K562 (cell line): ENCODE data around the gene ORM1. TPM values are rescaled to one million over a fixed set of nuclear protein-coding genes. Genes with fewer than 3 reads are reported as not detected.

Source experiments
- CC2D1A ChIP-seq: fragments of 450-650 bp; IDR thresholded peaks from 2 replicates; pipeline ENCODE4 v1.6.1; 2017; ENCODE audit warnings: mild to moderate bottlenecking
- IFI16 ChIP-seq: fragments of 250-450 bp; sonication (Bioruptor Pico); IDR thresholded peaks from 2 replicates; pipeline ENCODE4 v2.1.2; 2022; ENCODE audit warnings: mild to moderate bottlenecking, inconsistent platforms
- MAFK ChIP-seq: IDR thresholded peaks from 2 replicates; pipeline ENCODE4 v1.6.1; 2011; ENCODE audit warnings: low read length, improper control_type of control experiment
- SRSF7 ChIP-seq: fragments of 200-400 bp; formaldehyde crosslinking; optimal IDR thresholded peaks from 2 replicates; pipeline ENCODE3; 2017; ENCODE audit warnings: mild to moderate bottlenecking, low read depth, low read length
- TAF1 ChIP-seq: IDR thresholded peaks from 2 replicates; pipeline ENCODE4 v1.6.1; 2011; ENCODE audit warnings: mild to moderate bottlenecking, low read length, moderate library complexity; ENCODE audit not compliant: insufficient read depth, control insufficient read depth, severe bottlenecking; ENCODE audit errors: extremely low read depth
- TAF7 ChIP-seq: fragments of 450-650 bp; IDR thresholded peaks from 2 replicates; pipeline ENCODE4 v1.6.1; 2016; ENCODE audit warnings: missing genetic modification characterization, missing compliant biosample characterization
- ZBTB7A ChIP-seq: IDR thresholded peaks from 2 replicates; pipeline ENCODE4 v1.6.1; 2011; ENCODE audit warnings: low read depth, mild to moderate bottlenecking, low read length, moderate library complexity, borderline replicate concordance; ENCODE audit not compliant: control insufficient read depth
- ZKSCAN3 ChIP-seq: fragments of 250-450 bp; sonication (Bioruptor Pico); IDR thresholded peaks from 2 replicates; pipeline ENCODE4 v1.4.0; 2020
- ZNF224 ChIP-seq: sonication (generic); formaldehyde crosslinking; IDR thresholded peaks from 2 replicates; pipeline ENCODE4 v1.8.0; 2022; ENCODE audit warnings: mild to moderate bottlenecking, missing genetic modification reagents
- polyA plus RNA-seq, 8 experiments: library from polyadenylated mRNA; depleted of rRNA in 4 of 8; stranded (reverse) in 5 of 8; unstranded in 3 of 8; fragments of >200 nt; fragmentation: Nextera tagmentation in 2 of 8; fragmentation: Illumina TruSeq in 1 of 8; extraction: Ambion mirVana in 2 of 8; extraction: Trizol in 1 of 8; gene quantifications; 2 replicates each; pipeline versions ENCODE4 v1.2.1 to v1.2.3, GENCODE V29; 2011 to 2014; ENCODE audit warnings: inconsistent platforms in 1 of 8, missing spikeins in 1 of 8
- total RNA-seq, 7 experiments: library from RNA; depleted of rRNA in 6 of 7; stranded (reverse); fragments of >200 nt in 6 of 7; fragmentation: Illumina TruSeq in 2 of 7; extraction: Trizol in 2 of 7; gene quantifications; 2 replicates each; pipeline versions ENCODE4 v1.2.1 to v1.2.3, GENCODE V29; 2011 to 2021; ENCODE audit warnings: low replicate concordance in 1 of 7
- TF ChIP-seq, protein P1 (sequence below): fragments of 200-400 bp; formaldehyde crosslinking; IDR thresholded peaks from 2 replicates; pipeline ENCODE4 v1.6.1; 2017; ENCODE audit warnings: mild to moderate bottlenecking, low read depth, low read length, moderate library complexity
- TF ChIP-seq, protein P2 (sequence below): fragments of 250-450 bp; sonication (Bioruptor Pico); IDR thresholded peaks from 2 replicates; pipeline ENCODE4 v1.6.1; 2021; ENCODE audit warnings: mild to moderate bottlenecking
- TF ChIP-seq, protein P3 (sequence below): sonication (generic); formaldehyde crosslinking; IDR thresholded peaks from 2 replicates; pipeline ENCODE4 v1.8.0; 2022; ENCODE audit warnings: mild to moderate bottlenecking, missing genetic modification reagents

ORM1 gene
- total and polyA plus RNA-seq, 9 of the 15 experiments (the other 6 are each of a cell fraction or from before 2014, with no cell fraction given), result 2.9 TPM; not detected in 8

DNA sequence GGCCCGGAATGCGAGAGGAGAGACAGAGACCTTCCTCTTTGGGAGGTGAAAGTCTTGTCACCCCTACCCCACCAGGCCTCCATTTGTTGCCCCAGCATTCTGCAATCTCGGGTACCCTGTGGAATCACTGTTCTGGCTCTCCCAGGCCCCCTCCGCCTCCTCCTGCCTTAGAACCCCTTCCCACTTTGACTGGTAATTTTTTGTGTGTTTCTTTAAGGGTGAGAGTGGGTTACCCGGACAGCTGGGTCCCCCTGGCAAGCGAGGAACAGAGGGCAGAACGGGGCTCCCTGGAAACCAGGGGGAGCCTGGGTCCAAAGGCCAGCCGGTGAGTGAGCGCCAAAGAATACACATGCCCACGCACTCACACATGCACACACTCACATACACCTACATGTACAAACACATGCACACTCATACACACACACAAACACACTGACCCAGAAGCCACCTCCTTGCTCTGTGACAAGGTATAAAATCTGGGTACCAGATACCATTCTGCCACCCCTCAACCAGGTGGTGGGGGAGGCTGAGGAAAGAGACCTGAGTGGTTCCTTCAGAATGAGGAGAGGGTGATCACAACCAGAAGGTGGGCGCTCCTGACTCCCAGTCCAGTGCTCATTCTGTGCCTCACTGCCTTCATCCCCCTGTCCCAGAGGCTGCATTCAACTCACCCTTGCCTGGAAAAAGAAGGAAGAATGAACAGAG lies 30.9 kb upstream of the ORM1 start (continued):
- TF ChIP-seq SRSF7, result no peak
- TF ChIP-seq, protein P1, sequence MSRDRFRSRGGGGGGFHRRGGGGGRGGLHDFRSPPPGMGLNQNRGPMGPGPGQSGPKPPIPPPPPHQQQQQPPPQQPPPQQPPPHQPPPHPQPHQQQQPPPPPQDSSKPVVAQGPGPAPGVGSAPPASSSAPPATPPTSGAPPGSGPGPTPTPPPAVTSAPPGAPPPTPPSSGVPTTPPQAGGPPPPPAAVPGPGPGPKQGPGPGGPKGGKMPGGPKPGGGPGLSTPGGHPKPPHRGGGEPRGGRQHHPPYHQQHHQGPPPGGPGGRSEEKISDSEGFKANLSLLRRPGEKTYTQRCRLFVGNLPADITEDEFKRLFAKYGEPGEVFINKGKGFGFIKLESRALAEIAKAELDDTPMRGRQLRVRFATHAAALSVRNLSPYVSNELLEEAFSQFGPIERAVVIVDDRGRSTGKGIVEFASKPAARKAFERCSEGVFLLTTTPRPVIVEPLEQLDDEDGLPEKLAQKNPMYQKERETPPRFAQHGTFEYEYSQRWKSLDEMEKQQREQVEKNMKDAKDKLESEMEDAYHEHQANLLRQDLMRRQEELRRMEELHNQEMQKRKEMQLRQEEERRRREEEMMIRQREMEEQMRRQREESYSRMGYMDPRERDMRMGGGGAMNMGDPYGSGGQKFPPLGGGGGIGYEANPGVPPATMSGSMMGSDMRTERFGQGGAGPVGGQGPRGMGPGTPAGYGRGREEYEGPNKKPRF, result no peak
- no peak for TF ChIP-seq CC2D1A
- no peak for TF ChIP-seq TAF7 (tag)
- TF ChIP-seq, protein P2, sequence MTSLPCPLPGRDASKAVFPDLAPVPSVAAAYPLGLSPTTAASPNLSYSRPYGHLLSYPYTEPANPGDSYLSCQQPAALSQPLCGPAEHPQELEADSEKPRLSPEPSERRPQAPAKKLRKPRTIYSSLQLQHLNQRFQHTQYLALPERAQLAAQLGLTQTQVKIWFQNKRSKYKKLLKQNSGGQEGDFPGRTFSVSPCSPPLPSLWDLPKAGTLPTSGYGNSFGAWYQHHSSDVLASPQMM (CRISPR knock-in tag), result no peak
- no peak for TF ChIP-seq MAFK
- no peak for TF ChIP-seq ZBTB7A
- no peak for TF ChIP-seq TAF1
- TF ChIP-seq, protein P3, sequence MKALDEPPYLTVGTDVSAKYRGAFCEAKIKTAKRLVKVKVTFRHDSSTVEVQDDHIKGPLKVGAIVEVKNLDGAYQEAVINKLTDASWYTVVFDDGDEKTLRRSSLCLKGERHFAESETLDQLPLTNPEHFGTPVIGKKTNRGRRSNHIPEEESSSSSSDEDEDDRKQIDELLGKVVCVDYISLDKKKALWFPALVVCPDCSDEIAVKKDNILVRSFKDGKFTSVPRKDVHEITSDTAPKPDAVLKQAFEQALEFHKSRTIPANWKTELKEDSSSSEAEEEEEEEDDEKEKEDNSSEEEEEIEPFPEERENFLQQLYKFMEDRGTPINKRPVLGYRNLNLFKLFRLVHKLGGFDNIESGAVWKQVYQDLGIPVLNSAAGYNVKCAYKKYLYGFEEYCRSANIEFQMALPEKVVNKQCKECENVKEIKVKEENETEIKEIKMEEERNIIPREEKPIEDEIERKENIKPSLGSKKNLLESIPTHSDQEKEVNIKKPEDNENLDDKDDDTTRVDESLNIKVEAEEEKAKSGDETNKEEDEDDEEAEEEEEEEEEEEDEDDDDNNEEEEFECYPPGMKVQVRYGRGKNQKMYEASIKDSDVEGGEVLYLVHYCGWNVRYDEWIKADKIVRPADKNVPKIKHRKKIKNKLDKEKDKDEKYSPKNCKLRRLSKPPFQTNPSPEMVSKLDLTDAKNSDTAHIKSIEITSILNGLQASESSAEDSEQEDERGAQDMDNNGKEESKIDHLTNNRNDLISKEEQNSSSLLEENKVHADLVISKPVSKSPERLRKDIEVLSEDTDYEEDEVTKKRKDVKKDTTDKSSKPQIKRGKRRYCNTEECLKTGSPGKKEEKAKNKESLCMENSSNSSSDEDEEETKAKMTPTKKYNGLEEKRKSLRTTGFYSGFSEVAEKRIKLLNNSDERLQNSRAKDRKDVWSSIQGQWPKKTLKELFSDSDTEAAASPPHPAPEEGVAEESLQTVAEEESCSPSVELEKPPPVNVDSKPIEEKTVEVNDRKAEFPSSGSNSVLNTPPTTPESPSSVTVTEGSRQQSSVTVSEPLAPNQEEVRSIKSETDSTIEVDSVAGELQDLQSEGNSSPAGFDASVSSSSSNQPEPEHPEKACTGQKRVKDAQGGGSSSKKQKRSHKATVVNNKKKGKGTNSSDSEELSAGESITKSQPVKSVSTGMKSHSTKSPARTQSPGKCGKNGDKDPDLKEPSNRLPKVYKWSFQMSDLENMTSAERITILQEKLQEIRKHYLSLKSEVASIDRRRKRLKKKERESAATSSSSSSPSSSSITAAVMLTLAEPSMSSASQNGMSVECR (CRISPR knock-in tag), result no peak
- no peak for TF ChIP-seq ZKSCAN3 (CRISPR knock-in tag)
- no peak for TF ChIP-seq IFI16 (CRISPR knock-in tag)
- TF ChIP-seq ZNF224 (CRISPR knock-in tag), result no peak
